GM23338 (cell line): Measurements from ENCODE around the gene MIDN. TPM values are rescaled to one million over a fixed set of nuclear protein-coding genes. Genes with fewer than 3 reads are reported as not detected.

ENCODE experiments used
- ATAC-seq: fragments of 200-7000 bp; cut with Tn5 transposase; 3 replicates; pipeline ENCODE4 v1.9.1; 2020
- DNase-seq: peaks from one replicate; pipeline ENCODE4 v3.0.0-alpha.2; 2015; ENCODE audit warnings: low spot score
- H2AFZ ChIP-seq: fragments of 200-600 bp; sonication (generic); 2 replicates; pipeline ENCODE4 v1.8.0; 2016; ENCODE audit warnings: antibody characterized with exemption, mild to moderate bottlenecking, moderate library complexity
- H3F3A ChIP-seq: fragments of 200-600 bp; sonication (generic); replicated peaks from 2 replicates; pipeline ENCODE4 v1.8.0; 2017; ENCODE audit warnings: antibody characterized with exemption, mixed run types, low read depth
- H3K27ac ChIP-seq: fragments of 200-600 bp; sonication (generic); 2 replicates; pipeline ENCODE4 v1.6.1; 2016; ENCODE audit warnings: low read depth
- H3K27me3 ChIP-seq: fragments of 200-600 bp; sonication (generic); 2 replicates; pipeline ENCODE4 v1.8.0; 2016; ENCODE audit warnings: mild to moderate bottlenecking, mixed run types, moderate library complexity; ENCODE audit not compliant: insufficient read depth
- H3K36me3 ChIP-seq: fragments of 200-600 bp; sonication (generic); 2 replicates; pipeline ENCODE4 v1.8.0; 2016; ENCODE audit warnings: mild to moderate bottlenecking; ENCODE audit not compliant: insufficient read depth
- H3K4me1 ChIP-seq: fragments of 200-600 bp; sonication (generic); 2 replicates; pipeline ENCODE4 v1.8.0; 2016; ENCODE audit warnings: mild to moderate bottlenecking, moderate library complexity; ENCODE audit not compliant: insufficient read depth
- H3K4me2 ChIP-seq: fragments of 200-600 bp; sonication (generic); 2 replicates; pipeline ENCODE4 v1.7.1; 2017; ENCODE audit warnings: mixed run types
- H3K4me3 ChIP-seq: fragments of 200-600 bp; sonication (generic); 2 replicates; pipeline ENCODE4 v1.6.1; 2016; ENCODE audit warnings: mixed run types
- H3K79me2 ChIP-seq: fragments of 200-600 bp; sonication (generic); replicated peaks from 2 replicates; pipeline ENCODE4 v1.8.0; 2017; ENCODE audit warnings: mild to moderate bottlenecking; ENCODE audit not compliant: insufficient read depth
- H3K9me2 ChIP-seq: fragments of 200-600 bp; sonication (generic); 2 replicates; pipeline ENCODE4 v1.8.0; 2017; ENCODE audit not compliant: insufficient read depth
- H4K20me1 ChIP-seq: fragments of 200-600 bp; sonication (generic); replicated peaks from 2 replicates; pipeline ENCODE4 v1.8.0; 2017; ENCODE audit warnings: mild to moderate bottlenecking; ENCODE audit not compliant: insufficient read depth
- H3K27ac Mint-ChIP-seq: 2 replicates; pipeline ENCODE4 v1.8.0; 2020; ENCODE audit warnings: inconsistent platforms, mild to moderate bottlenecking, moderate library complexity, mixed read lengths
- H3K27me3 Mint-ChIP-seq: 3 replicates; pipeline ENCODE4 v1.8.0; 2022; ENCODE audit warnings: low read depth, mild to moderate bottlenecking, moderate library complexity, mixed read lengths, inconsistent platforms; ENCODE audit not compliant: insufficient read depth, poor library complexity
- H3K36me3 Mint-ChIP-seq: 3 replicates; pipeline ENCODE4 v1.8.0; 2021; ENCODE audit warnings: low read depth, mild to moderate bottlenecking, inconsistent platforms, moderate library complexity, mixed read lengths
- H3K4me1 Mint-ChIP-seq: 3 replicates; pipeline ENCODE4 v1.8.0; 2020; ENCODE audit warnings: mild to moderate bottlenecking, inconsistent platforms, mixed read lengths
- H3K4me3 Mint-ChIP-seq: 3 replicates; pipeline ENCODE4 v1.8.0; 2021; ENCODE audit warnings: moderate library complexity, mild to moderate bottlenecking, inconsistent platforms, mixed read lengths
- H3K9me3 Mint-ChIP-seq: 3 replicates; pipeline ENCODE4 v1.8.0; 2020; ENCODE audit warnings: moderate library complexity, mild to moderate bottlenecking, inconsistent platforms, mixed read lengths
- EZH2 ChIP-seq: fragments of 200-600 bp; sonication (generic); IDR thresholded peaks from one replicate; pipeline ENCODE4 v1.8.0; 2017; ENCODE audit warnings: antibody characterized with exemption, mild to moderate bottlenecking, low read depth; ENCODE audit not compliant: unreplicated experiment
- JUNB ChIP-seq: IDR thresholded peaks from one replicate; pipeline ENCODE4 v1.6.1; 2016; ENCODE audit warnings: antibody characterized with exemption; ENCODE audit not compliant: unreplicated experiment
- NANOG ChIP-seq: IDR thresholded peaks from 2 replicates; pipeline ENCODE4 v1.6.1; 2016; ENCODE audit warnings: antibody characterized with exemption, borderline replicate concordance
- POLR2AphosphoS5 ChIP-seq: IDR thresholded peaks from 2 replicates; pipeline ENCODE4 v1.6.1; 2016; ENCODE audit warnings: antibody characterized with exemption, low read depth
- ZNF114 ChIP-seq: fragments of 250-450 bp; sonication (Bioruptor Pico); IDR thresholded peaks from 2 replicates; pipeline ENCODE4 v1.5.0; 2020; ENCODE audit warnings: mild to moderate bottlenecking, moderate library complexity
- ZNF331 ChIP-seq: fragments of 250-450 bp; sonication (Bioruptor Pico); IDR thresholded peaks from 2 replicates; pipeline ENCODE4 v1.5.0; 2020; ENCODE audit warnings: low read depth, mild to moderate bottlenecking, moderate library complexity
- polyA plus RNA-seq: library from polyadenylated mRNA; unstranded; fragments of >200 nt; fragmentation: Nextera tagmentation; extraction: Ambion mirVana; gene quantifications from 2 replicates; pipeline ENCODE4 v1.2.1, GENCODE V29; 2016
- total RNA-seq: library from RNA; depleted of rRNA; stranded (reverse); fragments of >200 nt; shearing (Covaris generic); gene quantifications from 2 replicates; pipeline ENCODE4 v1.2.3, GENCODE V29; 2014
- TF ChIP-seq, protein P1 (sequence below), 2 experiments: fragments of 200-600 bp in 1 of 2; sonication (generic) in 1 of 2; conservative IDR thresholded peaks; 2 replicates each; pipeline versions ENCODE4 v1.5.1 to v1.6.1; 2016 to 2017; ENCODE audit warnings: antibody characterized with exemption in 2 of 2, low read depth in 2 of 2, mild to moderate bottlenecking in 2 of 2, moderate library complexity in 1 of 2
- TF ChIP-seq, protein P2 (sequence below): IDR thresholded peaks from 2 replicates; pipeline ENCODE4 v1.6.1; 2016; ENCODE audit warnings: antibody characterized with exemption

MIDN gene
- total and polyA plus RNA-seq, 2 experiments from 2014 or later = 28.6 to 113 TPM

DNA sequence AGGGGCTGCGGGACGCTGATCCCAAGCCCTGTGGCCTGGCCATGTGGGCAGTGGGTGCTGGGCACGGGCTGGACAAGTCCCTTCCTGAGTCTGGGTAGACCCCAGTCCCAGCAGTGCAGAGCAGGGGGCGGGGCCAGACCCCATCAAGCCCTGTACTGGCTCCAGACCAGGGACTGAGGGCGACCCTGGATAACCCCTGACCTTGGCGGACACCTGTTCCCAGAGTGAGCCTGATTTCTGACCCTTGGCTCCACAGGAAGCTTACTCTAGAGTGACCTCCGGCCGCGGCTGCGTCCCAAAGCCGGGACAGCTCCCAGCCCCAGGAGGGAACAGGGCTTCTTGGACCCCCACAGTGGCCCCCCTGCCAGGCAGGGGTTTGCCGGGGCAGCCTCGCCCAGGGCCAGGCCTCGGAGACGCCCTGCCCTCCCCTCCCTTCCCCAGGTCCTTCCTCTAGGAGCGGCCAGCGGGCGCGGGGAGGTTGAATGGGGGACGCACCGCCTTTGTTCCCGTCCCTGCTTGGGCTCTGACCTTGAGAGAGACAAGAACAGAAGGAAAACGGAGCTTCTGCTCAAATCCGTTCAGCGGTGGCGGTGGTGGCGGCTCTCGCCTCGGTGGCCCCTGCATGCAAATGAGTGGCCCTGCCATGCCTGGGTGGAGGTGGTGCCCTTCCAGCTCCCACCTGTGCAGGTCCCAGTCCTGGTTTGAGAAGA, 35.0 kb downstream of the MIDN start:
- TF ChIP-seq NANOG (no peak), ZNF114 (no peak), ZNF331 (no peak), POLR2AphosphoS5 (no peak)
- TF ChIP-seq, protein P1, sequence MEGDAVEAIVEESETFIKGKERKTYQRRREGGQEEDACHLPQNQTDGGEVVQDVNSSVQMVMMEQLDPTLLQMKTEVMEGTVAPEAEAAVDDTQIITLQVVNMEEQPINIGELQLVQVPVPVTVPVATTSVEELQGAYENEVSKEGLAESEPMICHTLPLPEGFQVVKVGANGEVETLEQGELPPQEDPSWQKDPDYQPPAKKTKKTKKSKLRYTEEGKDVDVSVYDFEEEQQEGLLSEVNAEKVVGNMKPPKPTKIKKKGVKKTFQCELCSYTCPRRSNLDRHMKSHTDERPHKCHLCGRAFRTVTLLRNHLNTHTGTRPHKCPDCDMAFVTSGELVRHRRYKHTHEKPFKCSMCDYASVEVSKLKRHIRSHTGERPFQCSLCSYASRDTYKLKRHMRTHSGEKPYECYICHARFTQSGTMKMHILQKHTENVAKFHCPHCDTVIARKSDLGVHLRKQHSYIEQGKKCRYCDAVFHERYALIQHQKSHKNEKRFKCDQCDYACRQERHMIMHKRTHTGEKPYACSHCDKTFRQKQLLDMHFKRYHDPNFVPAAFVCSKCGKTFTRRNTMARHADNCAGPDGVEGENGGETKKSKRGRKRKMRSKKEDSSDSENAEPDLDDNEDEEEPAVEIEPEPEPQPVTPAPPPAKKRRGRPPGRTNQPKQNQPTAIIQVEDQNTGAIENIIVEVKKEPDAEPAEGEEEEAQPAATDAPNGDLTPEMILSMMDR (conservative IDR thresholded peaks at IDR 0.05; ENCODE audit: low read depth in 2 of 2) = no peak
- Mint-ChIP-seq H3K36me3 (peaks cover 7% of the 10 kb centered on the region; the same call in 2 of the 3 replicates), H3K27ac (no peak overlapping the region), H3K4me3 (no peak overlapping the region), H3K27me3 (peaks cover 26% of the 10 kb centered on the region), H3K4me1 (peaks cover 18% of the 10 kb centered on the region), H3K9me3 (no peaks in the 10 kb centered on the region; the same call in 2 of the 3 replicates)
- Histone ChIP-seq H2AFZ (no peak overlapping the region), H3K4me3 (no peak overlapping the region), H3K27ac (no peak overlapping the region), H3K36me3 (no peaks in the 10 kb centered on the region), H3F3A (peaks cover 31% of the 10 kb centered on the region), H4K20me1 (no peaks in the 10 kb centered on the region), H3K9me2 (no peaks in the 10 kb centered on the region), H3K27me3 (peaks cover 26% of the 10 kb centered on the region), H3K4me1 (no peaks in the 10 kb centered on the region), H3K4me2 (no peak overlapping the region), H3K79me2 (no peaks in the 10 kb centered on the region)
- no peak for DNase-seq
- ATAC-seq = peak; percentile 4; the same call in 2 of the 3 replicates

DNA sequence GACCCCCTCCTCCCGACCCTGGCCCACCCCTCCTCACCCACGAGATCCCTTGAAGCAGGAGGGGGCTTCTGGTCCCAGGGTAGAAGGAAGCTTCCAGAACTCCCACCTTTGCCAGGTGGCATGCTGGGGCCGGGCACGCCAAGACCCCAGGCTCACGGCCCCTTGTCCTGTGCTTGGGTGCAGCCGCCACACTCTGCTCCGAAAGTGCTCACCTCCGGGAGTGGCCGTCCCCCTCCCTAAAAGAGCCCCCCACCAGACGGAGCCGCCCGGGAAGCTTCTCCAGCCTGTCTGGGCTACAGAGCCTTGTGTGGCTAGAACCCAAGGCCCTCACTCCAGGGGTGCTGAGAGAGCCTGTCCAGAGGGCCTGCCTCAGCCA, 35.5 kb downstream of the MIDN start:
- ATAC-seq = no peak
- DNase-seq = no peak
- H4K20me1 ChIP-seq = no peaks in the 10 kb centered on the region
- no peaks in the 10 kb centered on the region for H3K9me2 ChIP-seq
- H2AFZ ChIP-seq = no peak overlapping the region
- Mint-ChIP-seq H3K4me1 (peaks cover 18% of the 10 kb centered on the region), H3K36me3 (peaks cover 7% of the 10 kb centered on the region; the same call in 2 of the 3 replicates), H3K9me3 (no peaks in the 10 kb centered on the region; the same call in 2 of the 3 replicates), H3K4me3 (peak overlapping the region; percentile 27; the same call in 1 of the 3 replicates), H3K27me3 (peaks cover 26% of the 10 kb centered on the region), H3K27ac (no peak overlapping the region)
- H3K79me2 ChIP-seq = no peaks in the 10 kb centered on the region
- H3K4me3 ChIP-seq = no peak overlapping the region
- peaks cover 26% of the 10 kb centered on the region for H3K27me3 ChIP-seq
- H3F3A ChIP-seq = peaks cover 30% of the 10 kb centered on the region
- H3K27ac ChIP-seq = no peak overlapping the region
- no peak for TF ChIP-seq EZH2
- TF ChIP-seq JUNB = no peak
- TF ChIP-seq ZNF331 = no peak
- TF ChIP-seq, protein P2, sequence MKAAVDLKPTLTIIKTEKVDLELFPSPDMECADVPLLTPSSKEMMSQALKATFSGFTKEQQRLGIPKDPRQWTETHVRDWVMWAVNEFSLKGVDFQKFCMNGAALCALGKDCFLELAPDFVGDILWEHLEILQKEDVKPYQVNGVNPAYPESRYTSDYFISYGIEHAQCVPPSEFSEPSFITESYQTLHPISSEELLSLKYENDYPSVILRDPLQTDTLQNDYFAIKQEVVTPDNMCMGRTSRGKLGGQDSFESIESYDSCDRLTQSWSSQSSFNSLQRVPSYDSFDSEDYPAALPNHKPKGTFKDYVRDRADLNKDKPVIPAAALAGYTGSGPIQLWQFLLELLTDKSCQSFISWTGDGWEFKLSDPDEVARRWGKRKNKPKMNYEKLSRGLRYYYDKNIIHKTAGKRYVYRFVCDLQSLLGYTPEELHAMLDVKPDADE = no peak
- H3K4me1 ChIP-seq = no peaks in the 10 kb centered on the region
- H3K36me3 ChIP-seq = no peaks in the 10 kb centered on the region
- no peak overlapping the region for H3K4me2 ChIP-seq
